DND-41 (cell line): ENCODE measurements around the gene URM1.

Experiments
- CTCF ChIP-seq: IDR thresholded peaks from 2 replicates; pipeline ENCODE4 v1.5.1; 2012; ENCODE audit warnings: borderline replicate concordance, low read length, moderate library complexity, mild to moderate bottlenecking; ENCODE audit not compliant: poor library complexity, severe bottlenecking; ENCODE audit errors: extremely low read depth
- EZH2 ChIP-seq: IDR thresholded peaks from 3 replicates; pipeline ENCODE4 v1.6.1; 2012; ENCODE audit warnings: borderline replicate concordance, low read depth, mild to moderate bottlenecking, moderate library complexity, low read length, inconsistent platforms; ENCODE audit not compliant: severe bottlenecking

- no peak for TF ChIP-seq CTCF
- TF ChIP-seq EZH2: no peak
Observed at GRCh38 chr9:128383791-128384190, 12.6 kb downstream of the URM1 start.
